Measurements from ENCODE around the gene CNRIP1. TPM values are rescaled to one million over a fixed set of nuclear protein-coding genes. Genes with fewer than 3 reads are reported as not detected.

Gene CNRIP1
- total RNA-seq: 10 to 100 TPM; 12.1 to 26.7 (median 20.8) TPM
- polyA plus RNA-seq: 10 to 100 TPM in 2 of 3 donors, 1 to 10 TPM in 1; 7.8 to 17.5 (median 11.9) TPM
- long read RNA-seq, donor 1, transcript CNRIP1-201 (3 exons, 1,953 nt): major isoform, 14 of 15 reads
- long read RNA-seq, donor 1, partial matches to known transcripts: 0 of 15 reads
- long read RNA-seq, donor 1, other reads (novel, unspliced or antisense): 0 of 15 reads
- long read RNA-seq, donor 2, transcript CNRIP1-201 (3 exons, 1,953 nt): major isoform, 10 of 11 reads
- long read RNA-seq, donor 2, partial matches to known transcripts: 0 of 11 reads
- long read RNA-seq, donor 2, other reads (novel, unspliced or antisense): 0 of 11 reads

GRCh38 chr2:68319398-68320117 lies at the start of gene CNRIP1:
TSS of gene CNRIP1 (minus strand) at chr2:68319949. CDS start at chr2:68319400, 549 bp downstream.
- peaks cover 0 to 36% (median 12%) of the 10 kb centered on the region in 7 donors for H3K27me3 ChIP-seq (replicated peaks in 1 of 7)
- WGBS, 5 donors: 0 to 1% (median 1%) methylated on average over 32 to 64 of the region's 64 CpGs
- peak in 1 of 11 experiments; percentile 13 for TF ChIP-seq CTCF (IDR thresholded peaks at IDR 0.05 in 8 of 11, conservative IDR thresholded peaks at IDR 0.05 in 3 of 11)
- peak; percentile 79 to 89 (median 82) for TF ChIP-seq POLR2AphosphoS5 (IDR thresholded peaks at IDR 0.05)
- TF ChIP-seq POLR2A (IDR thresholded peaks at IDR 0.05): peak in 1 of 3 donors; percentile 35
- intact Hi-C loops (cut with DNase I; ENCODE audit: low total_unique reads): no loop called here
- peak within 1 kb of the TSS; percentile 69 to 94 (median 92) for H3K27ac ChIP-seq
- peaks cover 0 to 2% (median 0%) of the 10 kb centered on the region in 8 donors for H3K9me3 ChIP-seq
- H3K36me3 ChIP-seq: no peaks in the 10 kb centered on the region
- H3K4me1 ChIP-seq: peaks cover 8 to 46% (median 28%) of the 10 kb centered on the region in 6 donors
- peak; percentile 87 for DNase-seq
- peak within 1 kb of the TSS; percentile 56 to 86 (median 66) for H3K4me3 ChIP-seq

- intact Hi-C loops (cut with DNase I; ENCODE audit: low total_unique reads): no loop called here
- H3K4me3 ChIP-seq: peak overlapping the region in 2 of 8 donors; percentile 55 to 79
- H3K27ac ChIP-seq: peak overlapping the region in 7 of 8 donors; percentile 84 to 95 (median 94)
- no peaks in the 10 kb centered on the region for H3K27me3 ChIP-seq (replicated peaks in 1 of 7)
- DNase-seq: no peak
- H3K4me1 ChIP-seq: peaks cover 11 to 90% (median 79%) of the 10 kb centered on the region in 6 donors
- no peaks in the 10 kb centered on the region for H3K9me3 ChIP-seq
- H3K36me3 ChIP-seq: peaks cover 0 to 23% (median 0%) of the 10 kb centered on the region in 6 donors
- WGBS, 5 donors: 80 to 89% (median 84%) methylated on average over 10 of the region's 10 CpGs
- TF ChIP-seq POLR2AphosphoS5 (IDR thresholded peaks at IDR 0.05) (no peak), POLR2A (IDR thresholded peaks at IDR 0.05) (no peak), CTCF (IDR thresholded peaks at IDR 0.05 in 8 of 11, conservative IDR thresholded peaks at IDR 0.05 in 3 of 11) (no peak)
Measured at GRCh38 chr2:68369337-68369734, 49.6 kb upstream of the CNRIP1 start.

GRCh38 chr2:68368654-68369336 lies 49.0 kb upstream of the CNRIP1 start:
- TF ChIP-seq CTCF (IDR thresholded peaks at IDR 0.05 in 8 of 11, conservative IDR thresholded peaks at IDR 0.05 in 3 of 11) (no peak), POLR2AphosphoS5 (IDR thresholded peaks at IDR 0.05) (no peak), POLR2A (IDR thresholded peaks at IDR 0.05) (no peak)
- intact Hi-C loops (cut with DNase I; ENCODE audit: low total_unique reads): no loop called here
- WGBS, 5 donors: 49 to 75% (median 60%) methylated on average over 6 of the region's 6 CpGs
- DNase-seq: no peak
- Histone ChIP-seq H3K4me1 (peaks cover 11 to 91% (median 79%) of the 10 kb centered on the region in 6 donors), H3K36me3 (peaks cover 0 to 23% (median 0%) of the 10 kb centered on the region in 6 donors), H3K4me3 (peak overlapping the region in 6 of 8 donors; percentile 18 to 79 (median 57)), H3K27me3 (replicated peaks in 1 of 7) (no peaks in the 10 kb centered on the region), H3K9me3 (no peaks in the 10 kb centered on the region), H3K27ac (peak overlapping the region in 7 of 8 donors; percentile 84 to 95 (median 94))

Measured in spleen (tissue), 13 donors.